ENCODE results near the gene NANOS2. TPM values are rescaled to one million over a fixed set of nuclear protein-coding genes. Genes with fewer than 3 reads are reported as not detected.

The NANOS2 gene
- total and polyA plus RNA-seq, 2 of the 13 experiments (the other 11 are each of a cell fraction or from before 2014, with no cell fraction given) = not detected

DNA sequence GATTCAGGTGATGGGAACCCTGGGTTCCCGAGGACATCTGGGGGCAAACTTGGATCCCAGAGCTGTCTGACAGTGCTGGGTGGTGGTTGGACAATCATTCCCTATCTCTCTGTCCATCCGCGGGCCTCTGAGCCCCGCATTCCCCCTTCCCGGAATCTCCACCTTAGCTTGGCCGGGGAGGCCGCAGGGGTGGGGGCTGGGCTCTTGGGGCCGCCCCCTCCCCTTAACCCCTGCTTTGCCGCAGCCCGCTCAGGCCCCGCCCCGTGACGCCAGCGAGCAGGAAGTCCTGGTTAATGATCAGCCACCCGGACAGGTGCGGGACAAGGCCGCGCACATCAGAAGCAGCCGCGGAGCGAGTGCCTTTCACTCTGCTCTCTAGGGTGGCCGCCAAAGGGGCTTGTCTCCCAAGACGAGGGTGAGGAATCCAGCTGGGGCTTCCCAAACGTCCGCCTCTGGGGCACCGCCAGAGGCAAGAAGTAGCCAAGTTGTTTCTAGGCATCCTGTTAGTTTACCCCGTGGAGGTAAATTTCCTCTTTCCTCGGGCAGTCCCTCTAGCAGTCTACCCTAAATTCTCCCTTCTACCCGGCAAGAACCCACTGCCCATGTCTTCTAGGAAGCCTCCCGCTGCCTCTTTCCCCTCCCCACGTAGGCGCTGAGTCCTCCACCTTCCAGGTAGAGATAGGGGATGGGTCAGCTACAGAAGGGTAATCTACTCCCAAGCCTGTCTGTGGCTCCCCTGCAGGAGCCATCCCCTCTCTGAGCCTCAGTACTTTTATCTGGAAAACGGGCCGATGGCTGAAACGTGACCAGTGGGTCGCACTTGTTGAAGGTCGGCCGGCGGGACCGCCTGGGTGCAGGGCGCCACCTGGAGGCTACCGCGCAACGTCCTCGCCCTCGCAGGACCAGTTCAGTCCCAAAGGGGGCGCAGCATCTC is 31.7 kb downstream of the NANOS2 start (continued):
- no peak for TF ChIP-seq HINFP (CRISPR knock-in tag; IDR thresholded peaks at IDR 0.05; ENCODE audit: low read depth)
- peak; percentile 78; the same call in 1 of the 2 replicates for TF ChIP-seq KDM6A (CRISPR knock-in tag; IDR thresholded peaks at IDR 0.05; ENCODE audit: low read depth)
- TF ChIP-seq, protein P1, sequence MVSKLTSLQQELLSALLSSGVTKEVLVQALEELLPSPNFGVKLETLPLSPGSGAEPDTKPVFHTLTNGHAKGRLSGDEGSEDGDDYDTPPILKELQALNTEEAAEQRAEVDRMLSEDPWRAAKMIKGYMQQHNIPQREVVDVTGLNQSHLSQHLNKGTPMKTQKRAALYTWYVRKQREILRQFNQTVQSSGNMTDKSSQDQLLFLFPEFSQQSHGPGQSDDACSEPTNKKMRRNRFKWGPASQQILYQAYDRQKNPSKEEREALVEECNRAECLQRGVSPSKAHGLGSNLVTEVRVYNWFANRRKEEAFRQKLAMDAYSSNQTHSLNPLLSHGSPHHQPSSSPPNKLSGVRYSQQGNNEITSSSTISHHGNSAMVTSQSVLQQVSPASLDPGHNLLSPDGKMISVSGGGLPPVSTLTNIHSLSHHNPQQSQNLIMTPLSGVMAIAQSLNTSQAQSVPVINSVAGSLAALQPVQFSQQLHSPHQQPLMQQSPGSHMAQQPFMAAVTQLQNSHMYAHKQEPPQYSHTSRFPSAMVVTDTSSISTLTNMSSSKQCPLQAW (CRISPR knock-in tag; IDR thresholded peaks at IDR 0.05) = peak; percentile 100
- TF ChIP-seq PRMT3 (CRISPR knock-in tag; IDR thresholded peaks at IDR 0.05; ENCODE audit: borderline replicate concordance, low read depth) = no peak
- TF ChIP-seq SIX4 (CRISPR knock-in tag; IDR thresholded peaks at IDR 0.05) = no peak; the same call in 1 of the 2 replicates
- TF ChIP-seq SMYD3 (CRISPR knock-in tag; IDR thresholded peaks at IDR 0.05) = peak; percentile 77; the same call in 1 of the 2 replicates
- no peak for TF ChIP-seq ZNF30 (CRISPR knock-in tag; IDR thresholded peaks at IDR 0.05)
- TF ChIP-seq TOPORS (CRISPR knock-in tag; IDR thresholded peaks at IDR 0.05) = no peak
- TF ChIP-seq ZNF414 (CRISPR knock-in tag; IDR thresholded peaks at IDR 0.05) = no peak; the same call in 1 of the 2 replicates
- no peak; the same call in 1 of the 2 replicates for TF ChIP-seq TCF7L2 (IDR thresholded peaks at IDR 0.05; ENCODE audit: low read depth, low read length)
- peak; percentile 78 for TF ChIP-seq ZNF574 (CRISPR knock-in tag; IDR thresholded peaks at IDR 0.05)
- TF ChIP-seq PHF5A (CRISPR knock-in tag; IDR thresholded peaks at IDR 0.05; ENCODE audit: low read depth, unreplicated experiment) = peak; percentile 52
- peak; percentile 58 for TF ChIP-seq SIX1 (CRISPR knock-in tag; IDR thresholded peaks at IDR 0.05; ENCODE audit: borderline replicate concordance)
- peak; percentile 30; the same call in 1 of the 2 replicates for TF ChIP-seq NCOA5 (CRISPR knock-in tag; IDR thresholded peaks at IDR 0.05)
- TF ChIP-seq, protein P2, sequence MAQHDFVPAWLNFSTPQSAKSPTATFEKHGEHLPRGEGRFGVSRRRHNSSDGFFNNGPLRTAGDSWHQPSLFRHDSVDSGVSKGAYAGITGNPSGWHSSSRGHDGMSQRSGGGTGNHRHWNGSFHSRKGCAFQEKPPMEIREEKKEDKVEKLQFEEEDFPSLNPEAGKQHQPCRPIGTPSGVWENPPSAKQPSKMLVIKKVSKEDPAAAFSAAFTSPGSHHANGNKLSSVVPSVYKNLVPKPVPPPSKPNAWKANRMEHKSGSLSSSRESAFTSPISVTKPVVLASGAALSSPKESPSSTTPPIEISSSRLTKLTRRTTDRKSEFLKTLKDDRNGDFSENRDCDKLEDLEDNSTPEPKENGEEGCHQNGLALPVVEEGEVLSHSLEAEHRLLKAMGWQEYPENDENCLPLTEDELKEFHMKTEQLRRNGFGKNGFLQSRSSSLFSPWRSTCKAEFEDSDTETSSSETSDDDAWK (CRISPR knock-in tag; IDR thresholded peaks at IDR 0.05) = no peak
- TF ChIP-seq ZNF678 (CRISPR knock-in tag; IDR thresholded peaks at IDR 0.05) = 0 out of 2 replicates have a peak, but pooled peaks have one; percentile 72
- no peak for TF ChIP-seq ZBTB26 (CRISPR knock-in tag; IDR thresholded peaks at IDR 0.05; ENCODE audit: borderline replicate concordance)

Data from HepG2 (cell line).